NCI-H510A treated with DMSO at 0.1 percent for 48 hours (cell line): ENCODE data around the gene SH3PXD2A.
A peak's percentile ranks its signal among the peaks of the same experiment; 100 is the strongest.

Experiments
- DNase-seq: peaks from one replicate; lab custom pipeline; 2025; lab: John Stamatoyannopoulos, UW

The SH3PXD2A gene

GRCh38 chr10:103874730-103875129 lies 19.4 kb upstream of the SH3PXD2A start:
- no peak for DNase-seq

GRCh38 chr10:103872137-103872931 lies 17.0 kb upstream of the SH3PXD2A start:
- no peak for DNase-seq

DNA sequence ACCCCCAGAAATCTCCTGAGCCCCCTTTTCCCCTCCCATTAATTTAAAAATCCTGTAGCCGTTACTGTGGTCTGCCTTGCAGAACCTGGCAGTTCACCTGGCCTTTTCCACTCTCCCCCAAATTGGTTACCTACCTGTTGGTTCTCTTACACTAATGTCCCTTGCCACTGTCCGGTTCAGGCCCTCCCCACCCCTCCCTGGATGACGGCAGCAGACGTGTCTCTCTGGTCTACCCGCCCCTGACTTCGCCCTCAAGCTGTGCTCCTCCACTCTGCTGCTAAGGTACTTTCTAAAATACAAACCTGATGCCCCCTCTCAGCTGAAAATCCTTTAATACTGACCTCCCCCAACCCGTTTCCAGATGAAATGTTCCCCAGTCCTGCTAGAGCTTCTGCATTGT lies 15.6 kb upstream of the SH3PXD2A start:
- DNase-seq, result no peak

DNA sequence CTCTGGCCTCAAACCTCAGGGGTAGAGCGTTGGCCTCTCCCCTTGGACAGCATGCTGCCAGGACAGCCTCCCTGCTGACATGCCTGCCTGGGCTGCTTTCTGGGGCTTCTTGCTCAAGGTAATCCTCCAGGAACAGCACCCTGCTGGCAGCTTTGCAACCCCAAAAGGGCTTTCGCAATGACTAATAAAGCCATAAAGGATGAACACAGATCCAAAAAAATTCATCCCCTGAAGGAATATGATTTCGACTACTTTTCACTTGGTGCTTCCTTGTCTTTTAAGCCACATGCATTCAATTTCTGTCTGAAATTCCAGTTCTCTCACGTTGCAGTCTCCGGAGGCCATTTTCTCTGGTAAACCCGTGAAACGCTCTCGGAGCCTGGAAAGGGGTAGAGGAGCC lies 15.1 kb upstream of the SH3PXD2A start:
- no peak for DNase-seq

GRCh38 chr10:103869336-103869735 lies 14.0 kb upstream of the SH3PXD2A start:
- DNase-seq, result no peak

GRCh38 chr10:103868200-103868599 lies 12.8 kb upstream of the SH3PXD2A start:
- no peak for DNase-seq

- DNase-seq, result no peak
Measured at GRCh38 chr10:103861505-103861904, 6.1 kb upstream of the SH3PXD2A start.

DNA sequence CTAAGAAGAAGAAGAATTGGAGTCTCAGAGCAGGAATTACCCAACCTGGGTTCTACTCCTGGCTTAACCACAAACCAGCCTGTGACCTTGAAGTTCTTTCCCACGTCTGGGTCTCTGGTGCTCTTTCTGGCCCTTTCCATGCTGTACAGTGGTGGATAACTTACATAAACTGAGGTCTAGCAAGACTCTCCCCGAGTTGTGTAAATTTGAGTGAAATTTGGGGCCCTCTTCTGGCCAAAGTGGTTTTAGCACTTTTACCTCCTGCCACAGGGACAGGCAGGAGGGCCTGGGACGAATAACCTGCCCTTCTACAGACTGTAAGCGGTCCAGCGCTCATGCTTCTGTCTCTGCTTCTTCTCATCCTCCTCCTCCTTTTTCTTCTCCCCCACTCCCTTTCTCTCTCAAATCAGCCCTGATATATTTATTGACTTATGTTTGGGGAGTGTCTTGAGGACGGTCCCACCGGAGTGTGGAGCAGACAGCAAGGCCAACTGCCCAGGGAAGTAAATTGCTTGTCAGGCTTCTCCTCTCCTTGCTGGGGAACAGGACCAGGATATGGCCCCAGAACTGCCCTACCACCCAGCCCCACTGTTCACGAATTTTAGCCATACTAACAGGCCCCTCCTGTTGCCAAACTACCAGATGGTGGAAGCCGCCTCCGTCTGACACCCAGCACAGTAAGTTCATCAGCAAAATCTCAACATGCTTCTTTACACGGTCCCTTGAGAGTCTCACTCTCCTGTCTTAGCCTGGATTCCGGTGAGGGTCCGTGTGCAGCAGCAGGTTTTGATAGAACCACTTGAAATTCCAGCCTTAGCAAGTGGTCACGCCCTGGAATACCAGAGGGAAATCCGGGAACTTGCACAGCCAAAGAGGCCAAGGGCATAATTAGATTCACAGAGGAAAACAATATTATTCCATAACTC lies 4.0 kb upstream of the SH3PXD2A start:
- peak; percentile 80 for DNase-seq

DNA sequence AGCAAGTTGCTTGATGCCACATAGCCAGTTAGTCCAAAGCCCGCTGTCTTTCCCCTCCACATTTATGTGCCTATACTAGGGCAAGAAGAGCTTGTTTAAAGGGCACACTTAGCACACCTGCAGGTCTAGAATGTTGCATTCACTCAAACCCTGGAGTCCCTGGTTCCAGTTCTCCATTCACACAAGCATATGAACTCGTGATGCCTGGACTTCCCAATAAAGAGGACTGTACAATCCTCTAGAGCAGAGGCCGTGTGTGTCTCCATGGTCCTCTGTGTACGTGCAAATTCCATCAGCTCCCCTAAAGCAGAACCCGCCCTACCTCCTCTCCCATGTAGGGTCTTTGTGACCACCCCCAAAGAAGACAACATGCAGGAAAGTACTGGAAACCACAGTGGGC lies 3.0 kb upstream of the SH3PXD2A start:
- DNase-seq, result no peak

DNA sequence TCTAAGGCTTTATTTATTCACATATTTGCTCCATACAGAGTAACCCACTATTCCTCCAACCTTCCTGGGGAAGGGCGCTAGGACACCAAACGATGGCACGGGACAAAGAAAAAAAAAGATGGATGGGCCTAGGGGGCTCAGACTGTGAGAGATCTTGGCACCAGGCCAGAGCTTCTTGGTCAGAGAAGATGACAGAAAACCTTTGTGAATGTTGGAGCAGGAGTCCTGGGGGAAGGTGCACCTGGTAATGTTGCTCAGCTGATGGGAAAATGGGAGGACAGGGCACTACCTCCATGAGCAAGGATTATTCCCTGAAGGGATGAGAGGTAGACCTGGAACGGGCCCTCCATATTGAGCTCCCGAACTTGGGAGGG lies 1.4 kb upstream of the SH3PXD2A start:
- DNase-seq, result no peak

GRCh38 chr10:103855852-103856796 lies 748 bp upstream of the SH3PXD2A start:
- DNase-seq, result no peak

DNA sequence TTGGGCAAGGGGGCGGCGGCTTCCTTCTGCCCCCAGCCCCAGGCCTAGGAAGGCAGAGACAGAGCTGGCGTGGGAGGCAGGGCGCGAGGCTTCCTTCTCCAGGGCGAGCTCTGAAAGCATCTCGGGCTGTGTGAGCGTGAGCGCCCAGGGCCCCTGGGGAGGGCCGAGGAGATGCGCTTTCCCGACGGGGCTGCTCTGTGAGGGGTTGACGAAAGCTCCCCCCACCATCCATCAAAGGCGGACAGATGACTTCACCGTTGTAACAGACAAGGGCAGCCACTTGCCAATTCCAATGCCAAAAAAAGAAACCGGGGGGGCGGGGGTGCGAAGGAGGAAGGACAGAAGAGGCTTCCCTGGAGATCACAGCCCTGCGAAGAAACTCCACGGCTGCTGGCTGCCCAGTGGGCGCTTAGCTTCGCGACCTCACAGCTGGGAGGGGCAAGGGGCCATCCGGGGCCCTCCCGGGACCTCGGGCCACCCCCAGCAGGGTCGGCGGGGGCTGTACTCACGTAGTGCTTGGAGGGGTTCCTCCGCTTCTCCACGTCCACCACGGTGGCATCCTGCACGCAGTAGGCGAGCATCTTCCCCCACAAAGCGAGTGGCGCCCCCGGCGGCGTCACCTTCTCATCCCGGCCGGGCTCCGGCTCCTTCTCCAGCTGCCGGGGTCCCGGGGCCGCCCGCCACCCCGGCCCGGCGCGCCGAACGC lies 537 bp downstream of the SH3PXD2A start:
- DNase-seq, result no peak

DNA sequence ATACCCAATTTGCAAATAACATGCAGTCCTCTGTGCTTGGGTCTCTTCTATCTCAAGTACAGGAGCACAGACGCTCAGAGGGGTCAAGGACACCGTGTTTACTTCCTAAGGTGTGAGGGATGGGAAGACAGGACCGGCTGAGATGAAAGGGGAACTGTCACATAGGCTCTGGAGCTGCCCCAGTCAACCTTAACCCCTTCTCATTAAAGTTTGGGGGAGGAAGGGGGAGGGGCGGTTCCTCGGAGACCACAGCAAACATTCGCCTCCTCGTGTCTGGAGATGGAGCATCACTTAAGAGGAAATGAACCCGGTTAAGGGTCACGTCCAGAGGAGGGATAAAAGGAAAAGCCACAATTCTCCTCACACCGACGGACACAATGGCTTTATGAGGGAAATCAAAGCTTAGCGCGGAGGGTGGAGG lies 1.1 kb downstream of the SH3PXD2A start:
- no peak for DNase-seq

GRCh38 chr10:103853428-103854264 lies 1.7 kb downstream of the SH3PXD2A start:
- no peak for DNase-seq

DNA sequence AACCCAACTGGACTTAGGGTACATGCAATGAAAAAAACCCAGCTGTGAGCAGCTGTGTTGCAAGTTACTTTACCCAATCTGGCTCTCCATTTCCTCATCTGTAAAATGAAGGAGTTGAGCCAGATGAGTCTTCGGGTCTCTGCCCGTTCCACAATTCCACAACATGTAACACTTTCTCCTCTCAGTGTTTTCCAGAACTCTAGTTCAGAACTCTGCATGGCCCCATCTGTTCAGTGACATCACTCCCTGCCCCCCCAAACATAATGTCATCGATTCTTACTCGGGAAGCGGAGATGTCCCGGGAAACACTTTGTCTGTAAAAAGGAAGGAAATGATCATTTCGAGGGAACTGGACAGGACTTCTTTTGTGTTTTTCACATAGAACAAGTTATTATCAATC lies 2.5 kb downstream of the SH3PXD2A start:
- no peak for DNase-seq

- no peak for DNase-seq
Measured at GRCh38 chr10:103852189-103852711, 3.1 kb downstream of the SH3PXD2A start.

- DNase-seq, result no peak
Measured at GRCh38 chr10:103851261-103851660, 4.1 kb downstream of the SH3PXD2A start.

DNA sequence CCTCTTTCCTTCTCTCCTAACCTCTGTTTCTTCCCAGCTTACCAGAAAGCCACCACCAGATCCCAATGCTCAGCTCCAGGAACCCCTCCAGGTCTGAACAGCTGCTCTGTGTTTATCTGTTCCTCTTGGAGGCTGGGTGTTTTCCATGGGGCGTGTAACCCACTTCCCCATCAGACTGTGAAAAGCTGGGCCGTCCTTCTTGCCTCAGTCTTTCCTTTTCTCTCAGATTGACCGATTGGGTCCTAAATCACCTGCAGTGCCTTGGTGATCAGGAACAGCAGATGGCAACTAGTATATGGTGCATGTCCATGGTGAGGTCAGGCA lies 4.8 kb downstream of the SH3PXD2A start:
- DNase-seq, result no peak

GRCh38 chr10:103849880-103850571 lies 5.3 kb downstream of the SH3PXD2A start:
- no peak for DNase-seq
